ENCODE results near the gene ADAM22. TPM values are rescaled to one million over a fixed set of nuclear protein-coding genes. Genes with fewer than 3 reads are reported as not detected.

Gene ADAM22
- total RNA-seq, 3 donors from 2014 or later, result 1.1 to 1.8 (median 1.2) TPM

DNA sequence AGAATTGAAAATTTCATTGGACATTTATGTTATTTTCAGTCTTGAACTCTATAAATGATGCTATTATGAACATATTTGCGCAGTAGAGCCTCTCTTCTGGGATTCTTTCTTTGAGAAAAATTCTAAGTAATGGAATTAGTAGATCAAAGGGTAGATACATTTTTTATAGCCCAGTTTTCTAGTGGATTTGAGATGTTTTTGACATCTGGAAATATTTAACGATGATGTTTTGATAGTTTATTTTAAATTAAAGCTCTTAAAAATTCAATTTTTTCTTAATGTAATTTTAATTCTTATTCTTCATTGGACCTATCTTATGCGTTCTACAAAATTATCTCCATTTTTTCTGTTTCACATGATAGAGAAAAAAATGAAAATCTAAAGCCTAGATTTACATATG is 103.0 kb downstream of the ADAM22 start:
- Mint-ChIP-seq H3K9me3 (peaks cover 9% of the 10 kb centered on the region), H3K36me3 (ENCODE audit: insufficient read depth) (peaks cover 3% of the 10 kb centered on the region), H3K27me3 (ENCODE audit: low read depth) (no peaks in the 10 kb centered on the region), H3K4me1 (ENCODE audit: low read depth) (peaks cover 2% of the 10 kb centered on the region), H3K4me3 (no peak overlapping the region)
- DNase-seq (no peak), ATAC-seq (no peak)

GRCh38 chr7:88040694-88041093 is 106.6 kb downstream of the ADAM22 start:
- DNase-seq (no peak), ATAC-seq (no peak)
- Mint-ChIP-seq H3K36me3 (ENCODE audit: insufficient read depth) (no peaks in the 10 kb centered on the region), H3K4me3 (no peak overlapping the region), H3K9me3 (no peaks in the 10 kb centered on the region), H3K4me1 (ENCODE audit: low read depth) (peaks cover 9% of the 10 kb centered on the region), H3K27me3 (ENCODE audit: low read depth) (no peaks in the 10 kb centered on the region)

GRCh38 chr7:88041583-88041982 is 107.5 kb downstream of the ADAM22 start:
- peaks cover 13% of the 10 kb centered on the region for H3K4me1 Mint-ChIP-seq (ENCODE audit: low read depth)
- H3K27me3 Mint-ChIP-seq (ENCODE audit: low read depth), result no peaks in the 10 kb centered on the region
- H3K9me3 Mint-ChIP-seq, result no peaks in the 10 kb centered on the region
- no peak overlapping the region for H3K4me3 Mint-ChIP-seq
- H3K36me3 Mint-ChIP-seq (ENCODE audit: insufficient read depth), result no peaks in the 10 kb centered on the region
- ATAC-seq, result no peak
- no peak for DNase-seq

- ATAC-seq (no peak), DNase-seq (no peak)
- no peaks in the 10 kb centered on the region for H3K9me3 Mint-ChIP-seq
- no peak overlapping the region for H3K4me3 Mint-ChIP-seq
- H3K36me3 Mint-ChIP-seq (ENCODE audit: insufficient read depth), result no peaks in the 10 kb centered on the region
- peaks cover 13% of the 10 kb centered on the region for H3K4me1 Mint-ChIP-seq (ENCODE audit: low read depth)
- H3K27me3 Mint-ChIP-seq (ENCODE audit: low read depth), result no peaks in the 10 kb centered on the region
Measured at GRCh38 chr7:88042157-88042556, 108.1 kb downstream of the ADAM22 start.

DNA sequence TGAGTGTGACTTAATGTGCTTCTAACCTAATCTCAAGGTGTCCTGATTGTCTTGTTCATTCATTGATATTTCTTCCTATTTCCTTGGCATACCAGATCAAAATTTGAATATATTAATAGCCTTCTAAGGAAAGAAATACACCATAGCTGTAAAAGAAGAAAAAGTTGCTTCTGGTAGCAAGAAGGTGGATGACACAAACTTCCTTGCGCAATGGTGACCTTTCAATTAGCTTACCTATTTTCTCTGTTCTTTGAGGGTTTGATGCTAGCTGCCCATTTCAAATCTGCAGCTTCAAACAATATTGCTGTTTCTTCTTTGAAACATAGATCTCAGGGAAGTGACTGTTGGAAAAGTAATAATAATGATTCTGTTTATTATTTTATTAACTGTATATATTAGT is 108.8 kb downstream of the ADAM22 start:
- DNase-seq (no peak), ATAC-seq (no peak)
- no peaks in the 10 kb centered on the region for H3K27me3 Mint-ChIP-seq (ENCODE audit: low read depth)
- H3K9me3 Mint-ChIP-seq, result no peaks in the 10 kb centered on the region
- H3K4me3 Mint-ChIP-seq, result no peak overlapping the region
- peaks cover 13% of the 10 kb centered on the region for H3K4me1 Mint-ChIP-seq (ENCODE audit: low read depth)
- no peaks in the 10 kb centered on the region for H3K36me3 Mint-ChIP-seq (ENCODE audit: insufficient read depth)

DNA sequence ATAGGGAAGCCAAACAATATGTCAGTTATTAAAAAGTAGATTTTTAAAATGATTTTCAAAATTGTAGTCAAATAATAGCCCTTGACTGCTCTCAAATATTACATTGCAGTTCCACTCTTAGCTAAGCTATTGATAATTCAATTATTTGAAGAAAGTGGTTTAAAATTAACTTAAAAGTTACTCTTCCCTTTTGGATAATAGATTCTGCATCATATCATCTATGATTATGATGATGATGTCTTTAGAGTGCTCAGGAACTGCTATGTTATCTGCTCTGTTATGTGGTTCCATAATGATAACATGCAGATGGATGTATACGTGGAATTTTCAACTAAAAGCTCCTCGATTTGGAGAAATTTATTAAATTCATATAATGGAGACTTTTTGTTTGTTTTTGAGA is 110.0 kb downstream of the ADAM22 start:
- ATAC-seq, result no peak

GRCh38 chr7:88046839-88047573 is 113.0 kb downstream of the ADAM22 start:
- no peaks in the 10 kb centered on the region for H3K9me3 Mint-ChIP-seq
- H3K4me3 Mint-ChIP-seq, result no peak overlapping the region
- ATAC-seq (no peak), DNase-seq (no peak)
- no peaks in the 10 kb centered on the region for H3K36me3 Mint-ChIP-seq (ENCODE audit: insufficient read depth)
- H3K4me1 Mint-ChIP-seq (ENCODE audit: low read depth), result peaks cover 11% of the 10 kb centered on the region
- no peaks in the 10 kb centered on the region for H3K27me3 Mint-ChIP-seq (ENCODE audit: low read depth)

More for the DNA sequence above, 110.0 kb downstream of the ADAM22 start:
- H3K36me3 Mint-ChIP-seq (ENCODE audit: insufficient read depth), result no peaks in the 10 kb centered on the region
- no peaks in the 10 kb centered on the region for H3K27me3 Mint-ChIP-seq (ENCODE audit: low read depth)
- no peaks in the 10 kb centered on the region for H3K9me3 Mint-ChIP-seq
- DNase-seq, result no peak
- no peak overlapping the region for H3K4me3 Mint-ChIP-seq
- H3K4me1 Mint-ChIP-seq (ENCODE audit: low read depth), result peaks cover 13% of the 10 kb centered on the region

GRCh38 chr7:88057655-88058054 is 123.6 kb downstream of the ADAM22 start:
- no peak for DNase-seq
- ATAC-seq, result no peak
- Mint-ChIP-seq H3K9me3 (no peaks in the 10 kb centered on the region), H3K4me3 (no peak overlapping the region), H3K4me1 (ENCODE audit: low read depth) (no peaks in the 10 kb centered on the region), H3K36me3 (ENCODE audit: insufficient read depth) (peaks cover 5% of the 10 kb centered on the region), H3K27me3 (ENCODE audit: low read depth) (no peaks in the 10 kb centered on the region)

- ATAC-seq, result no peak
- no peak for DNase-seq
- peaks cover 5% of the 10 kb centered on the region for H3K36me3 Mint-ChIP-seq (ENCODE audit: insufficient read depth)
- H3K27me3 Mint-ChIP-seq (ENCODE audit: low read depth), result no peaks in the 10 kb centered on the region
- no peaks in the 10 kb centered on the region for H3K4me1 Mint-ChIP-seq (ENCODE audit: low read depth)
- H3K4me3 Mint-ChIP-seq, result no peak overlapping the region
- H3K9me3 Mint-ChIP-seq, result no peaks in the 10 kb centered on the region
Measured at GRCh38 chr7:88062238-88062637, 128.2 kb downstream of the ADAM22 start.

DNA sequence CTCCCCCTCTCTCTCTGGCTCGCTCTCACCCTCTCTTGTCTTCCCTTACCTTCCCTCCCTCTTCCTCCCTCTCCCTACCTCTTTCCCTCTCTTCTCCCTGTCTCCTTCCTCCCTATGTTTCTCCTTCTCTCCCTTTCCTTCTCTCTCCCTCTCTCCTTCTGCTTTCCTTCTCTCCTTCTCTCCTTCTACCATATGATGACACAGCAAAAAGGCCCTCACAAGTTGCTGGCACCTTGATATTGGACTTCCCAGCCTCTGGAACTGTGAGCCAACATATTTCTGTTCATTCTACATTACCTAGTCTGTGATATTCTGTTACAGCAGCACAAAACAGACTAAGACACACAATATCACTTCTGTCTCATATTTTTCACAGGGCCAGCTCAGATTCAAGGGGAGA is 135.0 kb downstream of the ADAM22 start:
- DNase-seq (no peak), ATAC-seq (no peak)
- Mint-ChIP-seq H3K27me3 (ENCODE audit: low read depth) (peaks cover 6% of the 10 kb centered on the region), H3K36me3 (ENCODE audit: insufficient read depth) (peaks cover 2% of the 10 kb centered on the region), H3K9me3 (peaks cover 3% of the 10 kb centered on the region), H3K4me1 (ENCODE audit: low read depth) (no peaks in the 10 kb centered on the region), H3K4me3 (no peak overlapping the region)

- Mint-ChIP-seq H3K9me3 (peaks cover 3% of the 10 kb centered on the region), H3K27me3 (ENCODE audit: low read depth) (peaks cover 6% of the 10 kb centered on the region)
- no peak for ATAC-seq
Measured at GRCh38 chr7:88071994-88072714, 138.1 kb downstream of the ADAM22 start.

DNA sequence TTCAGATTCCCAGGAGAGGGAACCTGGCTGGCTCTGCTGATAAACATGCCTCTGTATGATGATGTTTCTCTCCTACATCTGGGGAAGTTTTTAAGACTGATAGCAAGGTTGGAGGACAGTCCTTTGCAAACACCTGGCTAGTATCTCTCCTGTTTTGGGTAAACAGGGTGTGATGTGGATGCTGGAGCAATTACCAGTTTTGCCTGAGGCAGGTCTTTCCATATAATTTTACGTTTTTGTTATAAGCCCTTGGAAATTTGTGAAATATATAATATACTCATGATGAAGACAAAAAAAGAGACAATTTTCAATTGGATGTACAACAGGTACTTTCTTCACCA is 138.6 kb downstream of the ADAM22 start:
- H3K27me3 Mint-ChIP-seq (ENCODE audit: low read depth), result peaks cover 6% of the 10 kb centered on the region
- no peak for DNase-seq
- peaks cover 3% of the 10 kb centered on the region for H3K9me3 Mint-ChIP-seq
- H3K4me3 Mint-ChIP-seq, result no peak overlapping the region
- H3K4me1 Mint-ChIP-seq (ENCODE audit: low read depth), result no peaks in the 10 kb centered on the region
- H3K36me3 Mint-ChIP-seq (ENCODE audit: insufficient read depth), result peaks cover 8% of the 10 kb centered on the region
- ATAC-seq, result no peak

More at GRCh38 chr7:88071994-88072714, 138.1 kb downstream of the ADAM22 start:
- Mint-ChIP-seq H3K4me1 (ENCODE audit: low read depth) (no peaks in the 10 kb centered on the region), H3K36me3 (ENCODE audit: insufficient read depth) (peaks cover 8% of the 10 kb centered on the region), H3K4me3 (no peak overlapping the region)
- DNase-seq, result no peak

- Mint-ChIP-seq H3K36me3 (ENCODE audit: insufficient read depth) (peaks cover 12% of the 10 kb centered on the region), H3K4me1 (ENCODE audit: low read depth) (no peaks in the 10 kb centered on the region)
Measured at GRCh38 chr7:88073626-88074025, 139.6 kb downstream of the ADAM22 start.

DNA sequence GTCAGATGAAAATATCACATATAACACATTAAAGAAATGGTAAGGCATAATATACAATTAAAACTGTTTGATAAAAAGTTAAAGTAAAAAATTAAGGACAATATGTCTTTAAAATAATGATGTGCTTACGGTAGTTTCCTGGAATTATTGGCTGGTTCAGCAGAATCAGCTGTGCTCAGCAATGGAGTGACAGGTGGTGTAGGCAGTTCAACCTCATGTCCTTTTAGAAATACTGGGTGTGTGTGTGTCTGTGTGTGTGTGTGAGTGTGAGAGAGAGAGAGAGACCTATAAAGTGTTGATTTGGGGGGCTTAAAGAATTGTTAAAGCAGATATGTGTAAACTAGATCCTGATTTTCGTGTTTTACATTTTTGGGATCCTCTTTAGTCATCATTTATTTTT is 141.2 kb downstream of the ADAM22 start:
- no peaks in the 10 kb centered on the region for H3K4me1 Mint-ChIP-seq (ENCODE audit: low read depth)
- peaks cover 12% of the 10 kb centered on the region for H3K36me3 Mint-ChIP-seq (ENCODE audit: insufficient read depth)
- ATAC-seq (no peak), DNase-seq (no peak)
- peaks cover 10% of the 10 kb centered on the region for H3K9me3 Mint-ChIP-seq
- H3K27me3 Mint-ChIP-seq (ENCODE audit: low read depth), result peaks cover 4% of the 10 kb centered on the region
- H3K4me3 Mint-ChIP-seq, result no peak overlapping the region

More at GRCh38 chr7:88073626-88074025, 139.6 kb downstream of the ADAM22 start:
- peaks cover 8% of the 10 kb centered on the region for H3K9me3 Mint-ChIP-seq
- DNase-seq (no peak), ATAC-seq (no peak)
- peaks cover 8% of the 10 kb centered on the region for H3K27me3 Mint-ChIP-seq (ENCODE audit: low read depth)
- H3K4me3 Mint-ChIP-seq, result no peak overlapping the region

- H3K27me3 Mint-ChIP-seq (ENCODE audit: low read depth), result no peaks in the 10 kb centered on the region
- no peaks in the 10 kb centered on the region for H3K4me1 Mint-ChIP-seq (ENCODE audit: low read depth)
- no peaks in the 10 kb centered on the region for H3K36me3 Mint-ChIP-seq (ENCODE audit: insufficient read depth)
- ATAC-seq (no peak), DNase-seq (no peak)
- H3K9me3 Mint-ChIP-seq, result peaks cover 7% of the 10 kb centered on the region
- no peak overlapping the region for H3K4me3 Mint-ChIP-seq
Measured at GRCh38 chr7:88083883-88084282, 149.8 kb downstream of the ADAM22 start.

Data from activated T-cell treated with anti-CD3 and anti-CD28 coated beads, Interleukin-2, amount 50 U/mL, for 4 hours (primary cell).